ENCODE measurements around the gene NFIB. TPM values are rescaled to one million over a fixed set of nuclear protein-coding genes. Genes with fewer than 3 reads are reported as not detected.

Gene NFIB
- total RNA-seq, 1 donor from 2014 or later, result 66.3 TPM

- Mint-ChIP-seq H3K27me3 (ENCODE audit: low read depth) (peaks cover 47% of the 10 kb centered on the region), H3K36me3 (ENCODE audit: low read depth) (peaks cover 1% of the 10 kb centered on the region)
Measured at GRCh38 chr9:14347406-14348122, 33.6 kb upstream of the NFIB start.

GRCh38 chr9:14346811-14347405 is 33.0 kb upstream of the NFIB start:
- no peaks in the 10 kb centered on the region for H3K9me3 Mint-ChIP-seq (ENCODE audit: low read depth)
- H3K4me3 Mint-ChIP-seq (ENCODE audit: unreplicated experiment), result peak overlapping the region; percentile 78
- DNase-seq (ENCODE audit: low spot score), result no peak
- H3K36me3 Mint-ChIP-seq (ENCODE audit: low read depth), result peaks cover 1% of the 10 kb centered on the region
- H3K4me1 Mint-ChIP-seq (ENCODE audit: low read depth), result peaks cover 48% of the 10 kb centered on the region
- TF ChIP-seq CTCF (IDR thresholded peaks at IDR 0.05), result no peak
- H3K27me3 Mint-ChIP-seq (ENCODE audit: low read depth), result peaks cover 47% of the 10 kb centered on the region
- no peak overlapping the region for H3K27ac Mint-ChIP-seq (ENCODE audit: unreplicated experiment)

More at GRCh38 chr9:14347406-14348122, 33.6 kb upstream of the NFIB start:
- H3K9me3 Mint-ChIP-seq (ENCODE audit: low read depth), result no peaks in the 10 kb centered on the region
- DNase-seq (ENCODE audit: low spot score), result no peak
- H3K27ac Mint-ChIP-seq (ENCODE audit: unreplicated experiment), result no peak overlapping the region
- TF ChIP-seq CTCF (IDR thresholded peaks at IDR 0.05), result peak; percentile 62
- H3K4me1 Mint-ChIP-seq (ENCODE audit: low read depth), result peaks cover 48% of the 10 kb centered on the region
- H3K4me3 Mint-ChIP-seq (ENCODE audit: unreplicated experiment), result peak overlapping the region; percentile 78

DNA sequence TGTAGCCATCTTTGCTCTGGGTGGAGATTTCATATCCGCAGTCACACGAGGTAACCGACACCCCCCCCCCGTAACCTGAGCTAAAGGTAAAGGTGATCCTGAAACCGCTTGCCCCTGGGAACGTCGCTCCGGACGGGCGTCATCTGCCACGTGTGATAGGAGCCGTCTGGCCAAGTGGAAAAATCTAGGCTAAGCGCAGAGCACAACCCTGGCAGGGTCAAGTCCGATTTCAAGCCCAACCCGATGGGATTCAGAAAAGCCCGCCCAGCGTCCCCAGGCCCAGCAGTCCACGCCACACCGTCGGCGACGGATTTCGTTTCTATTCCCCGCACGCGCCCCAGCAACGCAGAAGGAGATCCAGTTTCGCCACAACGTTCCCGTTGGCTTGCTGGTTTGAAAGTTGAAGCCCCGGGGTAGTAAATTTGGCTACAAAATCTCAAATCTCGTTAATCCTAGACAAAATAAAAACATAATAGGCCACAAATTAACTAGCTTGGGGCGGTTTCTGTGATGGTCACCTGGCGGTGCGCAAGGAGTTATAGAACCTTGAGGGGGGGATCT is 32.4 kb upstream of the NFIB start:
- Mint-ChIP-seq H3K4me3 (ENCODE audit: unreplicated experiment) (peak overlapping the region; percentile 78), H3K4me1 (ENCODE audit: low read depth) (peaks cover 48% of the 10 kb centered on the region), H3K9me3 (ENCODE audit: low read depth) (no peaks in the 10 kb centered on the region), H3K27ac (ENCODE audit: unreplicated experiment) (no peak overlapping the region), H3K27me3 (ENCODE audit: low read depth) (peaks cover 45% of the 10 kb centered on the region), H3K36me3 (ENCODE audit: low read depth) (peaks cover 1% of the 10 kb centered on the region)
- no peak for TF ChIP-seq CTCF (IDR thresholded peaks at IDR 0.05)
- DNase-seq (ENCODE audit: low spot score), result no peak

- Mint-ChIP-seq H3K36me3 (ENCODE audit: low read depth) (peaks cover 1% of the 10 kb centered on the region), H3K4me3 (ENCODE audit: unreplicated experiment) (peak overlapping the region; percentile 78), H3K4me1 (ENCODE audit: low read depth) (peaks cover 48% of the 10 kb centered on the region), H3K27ac (ENCODE audit: unreplicated experiment) (no peak overlapping the region), H3K9me3 (ENCODE audit: low read depth) (no peaks in the 10 kb centered on the region), H3K27me3 (ENCODE audit: low read depth) (peaks cover 38% of the 10 kb centered on the region)
- no peak for TF ChIP-seq CTCF (IDR thresholded peaks at IDR 0.05)
- no peak for DNase-seq (ENCODE audit: low spot score)
Measured at GRCh38 chr9:14345354-14346230, 31.7 kb upstream of the NFIB start.

GRCh38 chr9:14344941-14345353 is 31.0 kb upstream of the NFIB start:
- Mint-ChIP-seq H3K27me3 (ENCODE audit: low read depth) (peaks cover 33% of the 10 kb centered on the region), H3K4me1 (ENCODE audit: low read depth) (peaks cover 46% of the 10 kb centered on the region), H3K27ac (ENCODE audit: unreplicated experiment) (no peak overlapping the region), H3K36me3 (ENCODE audit: low read depth) (peaks cover 1% of the 10 kb centered on the region), H3K4me3 (ENCODE audit: unreplicated experiment) (no peak overlapping the region), H3K9me3 (ENCODE audit: low read depth) (no peaks in the 10 kb centered on the region)
- TF ChIP-seq CTCF (IDR thresholded peaks at IDR 0.05), result no peak
- no peak for DNase-seq (ENCODE audit: low spot score)
